NOMO-1 (cell line): ENCODE results near the gene GLYATL2.

Experiments
- DNase-seq, 2 experiments: peaks; one replicate each; lab custom pipeline; 2025; ENCODE audit not compliant: unreplicated experiment in 2 of 2; lab: John Stamatoyannopoulos, UW

The GLYATL2 gene

DNA sequence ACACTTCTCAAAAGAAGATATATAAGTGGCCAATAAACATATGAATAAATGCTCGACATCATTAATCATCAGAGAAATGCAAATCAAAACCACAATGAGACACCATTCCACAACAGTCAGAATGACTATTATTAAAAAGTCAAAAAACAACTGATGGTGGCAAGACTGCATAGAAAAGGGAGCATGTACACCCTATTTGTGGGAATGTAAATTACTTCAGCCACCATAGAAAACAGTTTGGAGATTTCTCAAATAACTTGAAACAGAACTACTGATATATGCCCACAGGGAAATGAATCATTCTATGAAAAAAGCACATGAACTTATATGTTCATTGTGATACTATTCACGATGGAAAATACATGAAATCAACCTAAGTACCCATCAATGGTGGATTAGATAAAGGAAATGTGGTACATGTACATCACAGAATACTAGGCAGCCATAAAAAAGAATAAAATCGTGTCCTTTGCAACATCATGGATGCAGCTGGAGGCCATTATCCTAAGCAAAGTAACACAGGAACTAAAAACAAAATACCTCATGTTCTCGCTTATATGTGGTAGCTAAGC lies 42.4 kb downstream of the GLYATL2 start:
- no peak for DNase-seq

- DNase-seq = no peak
Observed at GRCh38 chr11:58801302-58801701, 43.2 kb downstream of the GLYATL2 start.

- DNase-seq = no peak
Observed at GRCh38 chr11:58796333-58796732, 48.2 kb downstream of the GLYATL2 start.

- peak; percentile 71 to 76 for DNase-seq
Observed at GRCh38 chr11:58788355-58789023, 56.0 kb downstream of the GLYATL2 start.

DNA sequence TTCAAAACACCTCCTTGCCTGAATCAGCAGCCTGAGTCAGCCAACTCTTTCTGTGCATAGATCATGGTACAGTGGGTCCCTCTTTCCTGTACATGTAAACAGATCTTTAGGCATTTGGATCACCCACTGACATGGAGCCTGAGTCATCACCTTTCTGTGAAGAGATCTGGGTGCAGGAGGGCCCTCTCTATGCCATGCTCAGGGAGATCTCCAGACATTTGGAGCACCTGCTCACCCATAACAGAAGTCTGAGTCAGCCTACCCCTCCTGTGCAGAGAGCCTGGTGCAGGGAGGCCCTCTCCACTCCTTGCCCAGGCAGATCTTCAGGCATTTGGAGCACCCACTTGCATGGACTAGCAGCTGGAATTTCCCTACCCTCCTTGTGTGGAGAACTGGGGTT lies 56.6 kb downstream of the GLYATL2 start:
- no peak for DNase-seq

DNA sequence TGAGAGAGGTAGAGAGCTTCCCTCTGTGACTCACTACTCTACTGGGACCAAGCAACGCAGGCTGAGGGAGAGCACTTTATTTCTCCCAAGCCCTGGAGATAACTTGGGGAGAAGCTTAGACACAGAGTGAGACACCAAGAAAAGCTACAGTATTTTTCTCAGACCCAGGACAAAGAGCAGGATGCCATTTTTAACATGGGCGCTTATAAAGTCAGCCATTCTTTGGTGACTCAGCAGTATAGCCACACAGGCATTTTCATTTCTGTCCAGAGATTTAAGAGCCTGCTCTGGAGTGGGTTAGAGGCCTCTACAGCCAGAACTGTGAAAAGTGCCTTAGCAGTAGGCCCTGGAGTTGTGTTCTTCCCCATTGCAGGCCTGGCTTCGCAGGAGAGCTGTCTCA lies 57.8 kb downstream of the GLYATL2 start:
- no peak for DNase-seq

DNA sequence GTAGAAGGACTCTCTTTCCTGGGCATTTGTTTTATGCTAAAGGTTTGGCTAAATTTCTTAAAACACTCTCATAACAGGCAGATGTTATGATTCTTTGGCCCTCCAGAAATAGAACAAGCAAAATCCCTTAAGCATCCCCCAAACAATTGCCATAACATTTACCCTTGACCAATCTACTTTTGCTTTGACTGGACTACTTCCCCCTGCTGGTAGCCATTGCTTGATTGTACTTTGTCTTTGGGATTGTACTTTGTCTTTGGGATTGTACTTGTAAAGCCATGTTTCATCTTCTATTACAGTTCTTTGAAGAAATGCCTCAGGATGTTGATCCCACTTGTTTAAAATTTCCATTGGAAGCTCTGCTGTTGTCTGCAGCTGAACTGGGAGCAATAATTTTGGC lies 59.5 kb downstream of the GLYATL2 start:
- DNase-seq = no peak
